Panc1 (cell line): ENCODE results near the gene EQTN. TPM values are rescaled to one million over a fixed set of nuclear protein-coding genes. Genes with fewer than 3 reads are reported as not detected.

Experiments used
- ATAC-seq: fragments of 200-7000 bp; cut with Tn5 transposase; 2 replicates; pipeline ENCODE4 v1.9.1; 2020; ENCODE audit warnings: mild to moderate bottlenecking, moderate library complexity
- BruUV-seq: library from RNA; stranded (reverse); fragments of 400-500 nt; replicated peaks from 2 replicates; lab custom pipeline; 2021; lab: Mats Ljungman, UMichigan
- CTCF ChIA-PET: fragments of 300-600 bp; sonication (Branson Sonifier 250); formaldehyde crosslinking; loops from one replicate; lab custom pipeline; 2022; ENCODE audit warnings: antibody characterized with exemption; lab: Charles Lee
- POLR2A ChIA-PET: fragments of 300-600 bp; sonication (Branson Sonifier 250); formaldehyde crosslinking; loops from one replicate; lab custom pipeline; 2022; ENCODE audit warnings: antibody characterized with exemption; lab: Charles Lee
- DNase-seq: peaks from one replicate; pipeline ENCODE4 v3.0.0-alpha.2; 2010; ENCODE audit warnings: low read depth, low spot score
- H3K27ac ChIP-seq: 2 replicates; pipeline ENCODE4 v1.5.1; 2011; ENCODE audit warnings: mild to moderate bottlenecking, low read length, inconsistent platforms
- H3K27me3 ChIP-seq: fragments of 200-500 bp; sonication (Bioruptor generic); 2 replicates; pipeline ENCODE4 v1.6.0; 2014; ENCODE audit warnings: low read length, inconsistent platforms; ENCODE audit not compliant: control insufficient read depth, insufficient read depth
- H3K36me3 ChIP-seq: fragments of 200-500 bp; sonication (Bioruptor generic); 2 replicates; pipeline ENCODE4 v1.5.1; 2014; ENCODE audit warnings: inconsistent platforms, mild to moderate bottlenecking, low read length, moderate library complexity; ENCODE audit not compliant: control insufficient read depth, insufficient read depth
- H3K4me1 ChIP-seq: 2 replicates; pipeline ENCODE4 v1.5.1; 2011; ENCODE audit warnings: inconsistent platforms, mild to moderate bottlenecking, low read length, moderate library complexity; ENCODE audit not compliant: control insufficient read depth, insufficient read depth
- H3K4me3 ChIP-seq, 2 experiments: 2 replicates each; pipeline ENCODE4 v1.5.1; 2011 to 2012; ENCODE audit warnings: low read depth in 2 of 2, low read length in 2 of 2, mild to moderate bottlenecking in 2 of 2, inconsistent platforms in 1 of 2, moderate library complexity in 1 of 2
- H3K9me3 ChIP-seq: fragments of 200-500 bp; sonication (Bioruptor generic); 2 replicates; pipeline ENCODE4 v1.5.1; 2014; ENCODE audit warnings: low read depth, mild to moderate bottlenecking, inconsistent platforms, low read length, moderate library complexity; ENCODE audit not compliant: control insufficient read depth, insufficient read depth
- POLR2AphosphoS5 ChIP-seq: IDR thresholded peaks from 2 replicates; pipeline ENCODE4 v1.6.1; 2012; ENCODE audit warnings: mild to moderate bottlenecking, low read depth, low read length, moderate library complexity
- SIN3A ChIP-seq: IDR thresholded peaks from 2 replicates; pipeline ENCODE4 v1.6.1; 2012; ENCODE audit warnings: low read depth, mild to moderate bottlenecking, low read length, moderate library complexity, borderline replicate concordance; ENCODE audit not compliant: insufficient read depth
- TCF7L2 ChIP-seq: IDR thresholded peaks from 2 replicates; pipeline ENCODE4 v1.6.1; 2011; ENCODE audit warnings: mild to moderate bottlenecking, low read depth, low read length, inconsistent platforms
- in situ Hi-C: cut with HindIII; loops from 2 replicates; pipeline ENCODE4 v1.10.0; 2016; ENCODE audit warnings: low sequenced_read_pairs, low pct_unique_long_range_greater_than_20kb
- intact Hi-C: fragments of 100-400 bp; cut with micrococcal nuclease; formaldehyde crosslinking; loops from one replicate; pipeline ENCODE4 v1.10.0; 2022; ENCODE audit not compliant: unreplicated experiment
- total RNA-seq: library from RNA; stranded (reverse); gene quantifications from one replicate; pipeline ENCODE4 v1.2.1, GENCODE V29; 2021; ENCODE audit not compliant: unreplicated experiment
- TF ChIP-seq, protein P1 (sequence below), 2 experiments: IDR thresholded peaks; 2 replicates each; pipeline ENCODE4 v1.6.1; 2011 to 2012; ENCODE audit warnings: low read depth in 2 of 2, control low read depth in 1 of 2, low read length in 1 of 2, mild to moderate bottlenecking in 1 of 2, moderate library complexity in 1 of 2; ENCODE audit not compliant: insufficient read depth in 1 of 2
- TF ChIP-seq, protein P2 (sequence below): fragments of 450-650 bp; IDR thresholded peaks from 2 replicates; pipeline ENCODE4 v1.5.1; 2017; ENCODE audit warnings: mild to moderate bottlenecking

EQTN gene
- total RNA-seq, 1 experiment from 2014 or later, result not detected

DNA sequence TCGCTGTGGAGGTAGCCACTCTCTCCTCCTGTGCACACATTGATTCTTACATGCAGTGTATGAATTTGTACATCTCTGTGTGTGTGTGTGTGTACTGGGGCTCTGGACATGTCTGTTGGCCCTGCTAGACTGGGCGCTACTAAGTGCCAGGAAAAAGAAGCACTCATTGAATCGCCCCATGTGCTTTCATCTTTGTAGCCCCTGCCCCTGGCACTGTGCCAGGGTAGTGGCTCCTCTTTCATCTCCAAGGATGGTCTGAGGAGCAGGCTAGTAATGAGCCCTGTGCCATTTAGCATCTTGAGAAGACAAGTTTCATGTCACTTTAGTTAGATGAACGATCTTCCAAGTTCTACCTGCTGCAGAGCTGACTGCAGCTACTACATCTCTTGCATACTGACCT lies 34.4 kb upstream of the EQTN start:
- intact Hi-C loops (loop anchor here (5.0 kb wide), 1 partner anchor 201 kb away; no protein-coding TSS in a partner anchor), in situ Hi-C loops (no loop called here)
- Histone ChIP-seq H3K9me3 (no peaks in the 10 kb centered on the region), H3K27ac (no peak overlapping the region), H3K4me3 (no peak overlapping the region), H3K4me1 (no peaks in the 10 kb centered on the region), H3K36me3 (no peaks in the 10 kb centered on the region), H3K27me3 (no peaks in the 10 kb centered on the region)
- TF ChIP-seq TCF7L2 (no peak), POLR2AphosphoS5 (no peak), SIN3A (no peak)
- TF ChIP-seq, protein P1, sequence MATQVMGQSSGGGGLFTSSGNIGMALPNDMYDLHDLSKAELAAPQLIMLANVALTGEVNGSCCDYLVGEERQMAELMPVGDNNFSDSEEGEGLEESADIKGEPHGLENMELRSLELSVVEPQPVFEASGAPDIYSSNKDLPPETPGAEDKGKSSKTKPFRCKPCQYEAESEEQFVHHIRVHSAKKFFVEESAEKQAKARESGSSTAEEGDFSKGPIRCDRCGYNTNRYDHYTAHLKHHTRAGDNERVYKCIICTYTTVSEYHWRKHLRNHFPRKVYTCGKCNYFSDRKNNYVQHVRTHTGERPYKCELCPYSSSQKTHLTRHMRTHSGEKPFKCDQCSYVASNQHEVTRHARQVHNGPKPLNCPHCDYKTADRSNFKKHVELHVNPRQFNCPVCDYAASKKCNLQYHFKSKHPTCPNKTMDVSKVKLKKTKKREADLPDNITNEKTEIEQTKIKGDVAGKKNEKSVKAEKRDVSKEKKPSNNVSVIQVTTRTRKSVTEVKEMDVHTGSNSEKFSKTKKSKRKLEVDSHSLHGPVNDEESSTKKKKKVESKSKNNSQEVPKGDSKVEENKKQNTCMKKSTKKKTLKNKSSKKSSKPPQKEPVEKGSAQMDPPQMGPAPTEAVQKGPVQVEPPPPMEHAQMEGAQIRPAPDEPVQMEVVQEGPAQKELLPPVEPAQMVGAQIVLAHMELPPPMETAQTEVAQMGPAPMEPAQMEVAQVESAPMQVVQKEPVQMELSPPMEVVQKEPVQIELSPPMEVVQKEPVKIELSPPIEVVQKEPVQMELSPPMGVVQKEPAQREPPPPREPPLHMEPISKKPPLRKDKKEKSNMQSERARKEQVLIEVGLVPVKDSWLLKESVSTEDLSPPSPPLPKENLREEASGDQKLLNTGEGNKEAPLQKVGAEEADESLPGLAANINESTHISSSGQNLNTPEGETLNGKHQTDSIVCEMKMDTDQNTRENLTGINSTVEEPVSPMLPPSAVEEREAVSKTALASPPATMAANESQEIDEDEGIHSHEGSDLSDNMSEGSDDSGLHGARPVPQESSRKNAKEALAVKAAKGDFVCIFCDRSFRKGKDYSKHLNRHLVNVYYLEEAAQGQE (IDR thresholded peaks at IDR 0.05; ENCODE audit: insufficient read depth in 1 of 2, low read depth in 2 of 2, low read length in 1 of 2), result no peak
- TF ChIP-seq, protein P2, sequence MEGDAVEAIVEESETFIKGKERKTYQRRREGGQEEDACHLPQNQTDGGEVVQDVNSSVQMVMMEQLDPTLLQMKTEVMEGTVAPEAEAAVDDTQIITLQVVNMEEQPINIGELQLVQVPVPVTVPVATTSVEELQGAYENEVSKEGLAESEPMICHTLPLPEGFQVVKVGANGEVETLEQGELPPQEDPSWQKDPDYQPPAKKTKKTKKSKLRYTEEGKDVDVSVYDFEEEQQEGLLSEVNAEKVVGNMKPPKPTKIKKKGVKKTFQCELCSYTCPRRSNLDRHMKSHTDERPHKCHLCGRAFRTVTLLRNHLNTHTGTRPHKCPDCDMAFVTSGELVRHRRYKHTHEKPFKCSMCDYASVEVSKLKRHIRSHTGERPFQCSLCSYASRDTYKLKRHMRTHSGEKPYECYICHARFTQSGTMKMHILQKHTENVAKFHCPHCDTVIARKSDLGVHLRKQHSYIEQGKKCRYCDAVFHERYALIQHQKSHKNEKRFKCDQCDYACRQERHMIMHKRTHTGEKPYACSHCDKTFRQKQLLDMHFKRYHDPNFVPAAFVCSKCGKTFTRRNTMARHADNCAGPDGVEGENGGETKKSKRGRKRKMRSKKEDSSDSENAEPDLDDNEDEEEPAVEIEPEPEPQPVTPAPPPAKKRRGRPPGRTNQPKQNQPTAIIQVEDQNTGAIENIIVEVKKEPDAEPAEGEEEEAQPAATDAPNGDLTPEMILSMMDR, result no peak
- POLR2A ChIA-PET, result no interaction called here
- no TSS peak for BruUV-seq
- CTCF ChIA-PET, result no interaction called here
- no peak for DNase-seq
- ATAC-seq, result no peak

DNA sequence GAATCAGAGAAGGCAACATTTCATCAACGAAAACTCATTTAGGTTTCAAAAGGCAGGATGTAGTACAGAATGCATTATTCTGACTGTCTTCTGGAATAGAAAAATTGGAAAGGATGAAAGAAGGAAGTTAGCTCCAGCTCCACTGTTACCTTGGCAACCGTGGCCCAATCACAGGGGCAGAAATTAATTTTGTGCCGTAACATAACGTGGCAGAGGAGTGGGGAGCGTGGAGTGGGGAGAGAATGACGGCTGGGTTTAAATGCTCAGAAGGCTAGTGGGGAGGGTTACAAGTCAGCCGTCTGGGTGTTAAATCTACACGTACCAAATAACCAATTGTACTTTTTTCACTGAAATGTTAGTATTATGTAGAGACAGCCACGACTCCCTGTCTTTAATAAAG lies 32.3 kb upstream of the EQTN start:
- no peak for ATAC-seq
- no peaks in the 10 kb centered on the region for H3K27me3 ChIP-seq

More for the DNA sequence above, 32.3 kb upstream of the EQTN start:
- TF ChIP-seq, protein P1 (IDR thresholded peaks at IDR 0.05; ENCODE audit: insufficient read depth in 1 of 2, low read depth in 2 of 2, low read length in 1 of 2), result no peak
- TF ChIP-seq POLR2AphosphoS5, result no peak
- in situ Hi-C loops, result no loop called here
- no TSS peak for BruUV-seq
- POLR2A ChIA-PET, result no interaction called here
- no peak overlapping the region for H3K27ac ChIP-seq
- H3K4me3 ChIP-seq, result no peak overlapping the region
- H3K9me3 ChIP-seq, result no peaks in the 10 kb centered on the region
- no peaks in the 10 kb centered on the region for H3K36me3 ChIP-seq
- H3K4me1 ChIP-seq, result no peaks in the 10 kb centered on the region
- CTCF ChIA-PET, result no interaction called here
- no peak for DNase-seq
- intact Hi-C loops, result no loop called here
